PC-3 (cell line): ENCODE measurements around the gene ANTXR2.

ENCODE experiments used
- CTCF ChIP-seq: fragments of 300-600 bp; sonication (generic); conservative IDR thresholded peaks from 2 replicates; pipeline ENCODE4 v1.5.1; 2017; ENCODE audit warnings: antibody characterized with exemption, low read depth, mild to moderate bottlenecking, low read length
- EZH2 ChIP-seq: fragments of 300-600 bp; sonication (generic); IDR thresholded peaks from one replicate; pipeline ENCODE4 v1.6.1; 2017; ENCODE audit warnings: antibody characterized with exemption, mild to moderate bottlenecking, low read length; ENCODE audit not compliant: unreplicated experiment
- EZH2phosphoT487 ChIP-seq: fragments of 300-600 bp; sonication (generic); IDR thresholded peaks from 2 replicates; pipeline ENCODE4 v1.6.1; 2018; ENCODE audit warnings: mild to moderate bottlenecking, antibody characterized with exemption, low read length, borderline replicate concordance

GRCh38 chr4:80099671-80100070 lies 26.6 kb upstream of the ANTXR2 start:
- TF ChIP-seq CTCF = no peak
- no peak for TF ChIP-seq EZH2
- TF ChIP-seq EZH2phosphoT487 = no peak
